ENCODE measurements around the gene TMA7B.

GRCh38 chr22:39936523-39937145, 23.6 kb upstream of the TMA7B start:
- no peak for TF ChIP-seq POLR2AphosphoS5 (IDR thresholded peaks at IDR 0.05)
- no peak for TF ChIP-seq CTCF (IDR thresholded peaks at IDR 0.05)
